ENCODE measurements around the gene MAD1L1.

GRCh38 chr7:1848013-1848640 lies 384.6 kb downstream of the MAD1L1 start:
- TF ChIP-seq CTCF (IDR thresholded peaks at IDR 0.05; ENCODE audit: low read depth, low read length, poor library complexity, severe bottlenecking) (no peak), EZH2phosphoT487 (IDR thresholded peaks at IDR 0.05; ENCODE audit: borderline replicate concordance, low read length) (no peak)
